ENCODE measurements around the gene RABAC1.
"Not testable (repeated sequence)": the region's sequence is repeated elsewhere in the genome, so short reads cannot be mapped to it uniquely, and the experiment has no call there.

Gene RABAC1

GRCh38 chr19:41994521-41994971, 35.4 kb upstream of the RABAC1 start:
- no peak for DNase-seq (ENCODE audit: low read depth in 2 of 2)

GRCh38 chr19:41993612-41994483, 34.7 kb upstream of the RABAC1 start, which contains the start of gene ATP1A3:
Gene ATP1A3 (minus strand): TSS chr19:41994230. CDS start chr19:41994076, 154 bp downstream.
- H3K4me3 ChIP-seq (replicated peaks in 1 of 2; ENCODE audit: low read depth in 2 of 2, low read length in 2 of 2) = peak within 1 kb of the TSS in 1 of 2 donors; percentile 28
- TF ChIP-seq CTCF (IDR thresholded peaks at IDR 0.05; ENCODE audit: low read depth, low read length) = no peak
- peak; percentile 25 to 43 for DNase-seq (ENCODE audit: low read depth in 2 of 2)

More at GRCh38 chr19:41994521-41994971, 35.4 kb upstream of the RABAC1 start:
- TF ChIP-seq CTCF (IDR thresholded peaks at IDR 0.05; ENCODE audit: low read depth, low read length) = no peak
- H3K4me3 ChIP-seq (replicated peaks in 1 of 2; ENCODE audit: low read depth in 2 of 2, low read length in 2 of 2) = no peak overlapping the region

- not testable (repeated sequence) for H3K4me3 ChIP-seq (replicated peaks in 1 of 2; ENCODE audit: low read depth in 2 of 2, low read length in 2 of 2)
Measured at GRCh38 chr19:41991925-41992569, 32.9 kb upstream of the RABAC1 start.

GRCh38 chr19:41991025-41991424, 31.9 kb upstream of the RABAC1 start:
- TF ChIP-seq CTCF (IDR thresholded peaks at IDR 0.05; ENCODE audit: low read depth, low read length) = no peak
- no peak for DNase-seq (ENCODE audit: low read depth in 2 of 2)
- H3K4me3 ChIP-seq (replicated peaks in 1 of 2; ENCODE audit: low read depth in 2 of 2, low read length in 2 of 2) = no peak overlapping the region

More at GRCh38 chr19:41991925-41992569, 32.9 kb upstream of the RABAC1 start:
- not testable (repeated sequence) for DNase-seq (ENCODE audit: low read depth in 2 of 2)

- no peak for TF ChIP-seq CTCF (IDR thresholded peaks at IDR 0.05; ENCODE audit: low read depth, low read length)
- H3K4me3 ChIP-seq (replicated peaks in 1 of 2; ENCODE audit: low read depth in 2 of 2, low read length in 2 of 2) = no peak overlapping the region
- no peak for DNase-seq (ENCODE audit: low read depth in 2 of 2)
Measured at GRCh38 chr19:41990615-41991014, 31.5 kb upstream of the RABAC1 start.

- H3K4me3 ChIP-seq (replicated peaks in 1 of 2; ENCODE audit: low read depth in 2 of 2, low read length in 2 of 2) = no peak overlapping the region
- TF ChIP-seq CTCF (IDR thresholded peaks at IDR 0.05; ENCODE audit: low read depth, low read length) = no peak
- DNase-seq (ENCODE audit: low read depth in 2 of 2) = no peak
Measured at GRCh38 chr19:41990028-41990427, 30.9 kb upstream of the RABAC1 start.

- no peak for TF ChIP-seq CTCF (IDR thresholded peaks at IDR 0.05; ENCODE audit: low read depth, low read length)
- no peak overlapping the region for H3K4me3 ChIP-seq (replicated peaks in 1 of 2; ENCODE audit: low read depth in 2 of 2, low read length in 2 of 2)
- DNase-seq (ENCODE audit: low read depth in 2 of 2) = no peak
Measured at GRCh38 chr19:41988947-41989346, 29.8 kb upstream of the RABAC1 start.

Data from cardiac fibroblast (primary cell).